ENCODE measurements around the gene KIAA1755. TPM values are rescaled to one million over a fixed set of nuclear protein-coding genes. Genes with fewer than 3 reads are reported as not detected.

KIAA1755 gene
- total and polyA plus RNA-seq, 5 donors from 2014 or later, result not detected

- Histone ChIP-seq H3K36me3 (ENCODE audit: control insufficient read depth, insufficient read depth, low read length) (no peaks in the 10 kb centered on the region), H3K4me1 (ENCODE audit: control insufficient read depth, insufficient read depth, low read length, poor library complexity, severe bottlenecking) (no peaks in the 10 kb centered on the region), H3K27me3 (ENCODE audit: control insufficient read depth, insufficient read depth, low read length) (peaks cover 2% of the 10 kb centered on the region), H3K4me3 (ENCODE audit: low read depth, low read length) (no peak overlapping the region), H3K9me3 (ENCODE audit: control insufficient read depth in 2 of 2, low read length in 2 of 2) (no peaks in the 10 kb centered on the region), H3K27ac (ENCODE audit: insufficient read depth, low read length, poor library complexity, severe bottlenecking) (no peak overlapping the region)
- Mint-ChIP-seq H3K4me3 (no peak overlapping the region), H3K36me3 (no peaks in the 10 kb centered on the region), H3K27me3 (peaks cover 5% of the 10 kb centered on the region), H3K27ac (no peak overlapping the region), H3K4me1 (no peaks in the 10 kb centered on the region), H3K9me3 (no peaks in the 10 kb centered on the region)
- ATAC-seq (ENCODE audit: low read depth in 2 of 2) (no peak), DNase-seq (no peak)
These were observed 83.3 kb downstream of the KIAA1755 start for GRCh38 chr20:38177201-38177600.

DNA sequence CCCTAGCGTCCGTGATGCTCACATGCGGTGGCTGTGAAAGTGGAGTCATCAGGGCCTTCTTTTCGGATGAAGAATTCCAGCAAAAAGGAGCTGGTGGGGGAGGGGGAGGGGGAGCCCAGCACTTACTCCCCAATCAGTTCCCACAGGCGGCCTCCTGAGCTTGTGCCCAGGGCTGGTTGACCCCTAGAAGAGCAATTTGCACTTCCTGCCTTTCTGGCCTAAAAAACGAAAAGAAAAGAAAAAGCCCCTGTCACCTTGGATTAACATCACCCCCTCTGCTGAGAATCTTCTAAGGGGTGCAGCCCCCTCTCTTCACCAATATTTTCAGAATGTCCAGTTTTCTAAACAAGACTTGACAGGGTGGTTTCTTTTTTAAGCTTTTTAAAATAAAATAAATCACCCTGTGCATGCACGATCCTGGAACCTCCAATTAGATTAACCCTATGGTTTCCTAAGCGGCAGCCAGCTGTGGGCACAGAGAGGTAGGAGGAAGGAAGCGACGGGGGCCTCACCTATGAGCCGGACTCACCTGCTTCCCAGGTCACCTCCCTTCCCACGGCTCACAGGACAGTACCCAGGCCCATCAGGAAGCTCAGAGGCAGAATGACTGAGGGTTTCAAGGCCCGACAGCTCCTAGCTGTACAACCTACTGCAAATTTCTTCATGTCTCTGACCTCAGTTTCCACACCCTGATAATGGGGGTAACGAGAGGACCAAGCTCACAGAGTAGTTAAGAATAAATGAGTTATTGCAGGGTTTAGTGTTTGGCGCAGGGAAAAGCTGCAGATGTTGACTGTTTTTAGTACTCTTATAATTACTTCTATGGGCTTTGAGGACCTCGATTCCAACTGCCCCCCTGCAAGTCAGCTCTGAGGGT lies 85.0 kb downstream of the KIAA1755 start:
- no peak for ATAC-seq (ENCODE audit: low read depth in 2 of 2)

DNA sequence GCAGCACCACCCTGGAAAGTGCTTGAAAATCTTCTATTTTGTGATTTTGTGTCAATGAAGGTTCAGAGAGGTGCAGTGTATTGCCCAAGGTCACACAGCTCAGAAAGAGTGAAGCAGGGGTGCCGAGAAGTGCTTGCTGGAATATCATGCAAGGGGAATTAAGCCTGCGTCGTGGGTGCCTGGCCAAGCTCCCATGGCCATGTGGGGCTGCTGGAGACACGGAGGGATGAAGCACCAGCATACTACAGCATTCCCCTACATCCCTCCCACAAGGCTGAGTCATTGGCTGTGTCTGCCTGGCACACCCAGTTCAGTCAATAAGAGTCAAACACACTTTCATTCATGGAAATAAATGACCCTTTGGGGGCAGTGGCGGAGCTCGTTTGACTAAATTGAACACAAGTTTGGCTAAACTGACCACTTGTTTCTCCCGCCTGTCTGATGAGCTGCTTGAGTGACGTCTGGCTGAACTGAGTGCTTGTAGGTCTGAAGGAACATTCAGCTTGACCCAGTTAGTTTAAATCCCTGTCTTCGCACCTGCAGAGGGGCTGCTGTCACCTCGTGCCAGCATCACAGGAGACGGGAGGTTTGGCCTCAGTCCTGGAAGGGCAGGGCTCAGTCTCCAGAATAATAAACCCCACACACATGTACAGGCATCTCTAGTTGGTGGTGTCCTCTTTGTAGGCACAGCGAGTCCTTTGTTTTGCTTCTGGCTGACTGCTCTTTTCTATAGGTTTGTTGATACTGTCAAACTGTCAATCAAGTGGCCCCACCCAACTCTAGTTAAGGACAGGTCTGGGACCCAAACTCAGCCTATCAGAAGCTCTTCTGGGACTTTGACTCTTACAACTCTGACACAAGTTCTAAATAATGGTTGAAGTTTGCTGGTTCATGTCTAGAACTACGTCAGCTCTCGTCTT lies 87.0 kb downstream of the KIAA1755 start:
- H3K4me3 Mint-ChIP-seq, result no peak overlapping the region
- H3K4me1 ChIP-seq (ENCODE audit: control insufficient read depth, insufficient read depth, low read length, poor library complexity, severe bottlenecking), result no peaks in the 10 kb centered on the region
- ATAC-seq (ENCODE audit: low read depth in 2 of 2), result no peak
- H3K27me3 ChIP-seq (ENCODE audit: control insufficient read depth, insufficient read depth, low read length), result no peaks in the 10 kb centered on the region
- no peak for DNase-seq
- no peak overlapping the region for H3K4me3 ChIP-seq (ENCODE audit: low read depth, low read length)
- H3K9me3 Mint-ChIP-seq, result no peaks in the 10 kb centered on the region
- no peaks in the 10 kb centered on the region for H3K9me3 ChIP-seq (ENCODE audit: control insufficient read depth in 2 of 2, low read length in 2 of 2)
- no peaks in the 10 kb centered on the region for H3K36me3 ChIP-seq (ENCODE audit: control insufficient read depth, insufficient read depth, low read length)
- H3K27ac ChIP-seq (ENCODE audit: insufficient read depth, low read length, poor library complexity, severe bottlenecking), result no peak overlapping the region
- peaks cover 0 to 3% (median 0%) of the 10 kb centered on the region in 4 donors for H3K4me1 Mint-ChIP-seq
- peaks cover 5% of the 10 kb centered on the region for H3K27me3 Mint-ChIP-seq
- no peak overlapping the region for H3K27ac Mint-ChIP-seq
- no peaks in the 10 kb centered on the region for H3K36me3 Mint-ChIP-seq

More for the DNA sequence above, 85.0 kb downstream of the KIAA1755 start:
- H3K36me3 Mint-ChIP-seq, result no peaks in the 10 kb centered on the region
- no peak for DNase-seq
- no peak overlapping the region for H3K4me3 Mint-ChIP-seq
- Histone ChIP-seq H3K27ac (ENCODE audit: insufficient read depth, low read length, poor library complexity, severe bottlenecking) (no peak overlapping the region), H3K27me3 (ENCODE audit: control insufficient read depth, insufficient read depth, low read length) (no peaks in the 10 kb centered on the region), H3K4me1 (ENCODE audit: control insufficient read depth, insufficient read depth, low read length, poor library complexity, severe bottlenecking) (no peaks in the 10 kb centered on the region), H3K36me3 (ENCODE audit: control insufficient read depth, insufficient read depth, low read length) (no peaks in the 10 kb centered on the region), H3K9me3 (ENCODE audit: control insufficient read depth in 2 of 2, low read length in 2 of 2) (no peaks in the 10 kb centered on the region), H3K4me3 (ENCODE audit: low read depth, low read length) (no peak overlapping the region)
- H3K27ac Mint-ChIP-seq, result no peak overlapping the region
- no peaks in the 10 kb centered on the region for H3K9me3 Mint-ChIP-seq
- H3K4me1 Mint-ChIP-seq, result no peaks in the 10 kb centered on the region
- peaks cover 5% of the 10 kb centered on the region for H3K27me3 Mint-ChIP-seq

- Histone ChIP-seq H3K36me3 (ENCODE audit: control insufficient read depth, insufficient read depth, low read length) (no peaks in the 10 kb centered on the region), H3K27me3 (ENCODE audit: control insufficient read depth, insufficient read depth, low read length) (no peaks in the 10 kb centered on the region), H3K4me3 (ENCODE audit: low read depth, low read length) (no peak overlapping the region), H3K4me1 (ENCODE audit: control insufficient read depth, insufficient read depth, low read length, poor library complexity, severe bottlenecking) (no peaks in the 10 kb centered on the region), H3K9me3 (ENCODE audit: control insufficient read depth in 2 of 2, low read length in 2 of 2) (no peaks in the 10 kb centered on the region), H3K27ac (ENCODE audit: insufficient read depth, low read length, poor library complexity, severe bottlenecking) (no peak overlapping the region)
- H3K4me1 Mint-ChIP-seq, result peaks cover 0 to 3% (median 0%) of the 10 kb centered on the region in 4 donors
- H3K27ac Mint-ChIP-seq, result no peak overlapping the region
- ATAC-seq (ENCODE audit: low read depth in 2 of 2) (no peak), DNase-seq (no peak)
- H3K36me3 Mint-ChIP-seq, result no peaks in the 10 kb centered on the region
- no peaks in the 10 kb centered on the region for H3K9me3 Mint-ChIP-seq
- H3K27me3 Mint-ChIP-seq, result peaks cover 5% of the 10 kb centered on the region
- H3K4me3 Mint-ChIP-seq, result no peak overlapping the region
These were observed 88.1 kb downstream of the KIAA1755 start for GRCh38 chr20:38172408-38172807.

- no peak for ATAC-seq (ENCODE audit: low read depth in 2 of 2)
- H3K36me3 Mint-ChIP-seq, result no peaks in the 10 kb centered on the region
These were observed 88.9 kb downstream of the KIAA1755 start for GRCh38 chr20:38171675-38172043.

DNA sequence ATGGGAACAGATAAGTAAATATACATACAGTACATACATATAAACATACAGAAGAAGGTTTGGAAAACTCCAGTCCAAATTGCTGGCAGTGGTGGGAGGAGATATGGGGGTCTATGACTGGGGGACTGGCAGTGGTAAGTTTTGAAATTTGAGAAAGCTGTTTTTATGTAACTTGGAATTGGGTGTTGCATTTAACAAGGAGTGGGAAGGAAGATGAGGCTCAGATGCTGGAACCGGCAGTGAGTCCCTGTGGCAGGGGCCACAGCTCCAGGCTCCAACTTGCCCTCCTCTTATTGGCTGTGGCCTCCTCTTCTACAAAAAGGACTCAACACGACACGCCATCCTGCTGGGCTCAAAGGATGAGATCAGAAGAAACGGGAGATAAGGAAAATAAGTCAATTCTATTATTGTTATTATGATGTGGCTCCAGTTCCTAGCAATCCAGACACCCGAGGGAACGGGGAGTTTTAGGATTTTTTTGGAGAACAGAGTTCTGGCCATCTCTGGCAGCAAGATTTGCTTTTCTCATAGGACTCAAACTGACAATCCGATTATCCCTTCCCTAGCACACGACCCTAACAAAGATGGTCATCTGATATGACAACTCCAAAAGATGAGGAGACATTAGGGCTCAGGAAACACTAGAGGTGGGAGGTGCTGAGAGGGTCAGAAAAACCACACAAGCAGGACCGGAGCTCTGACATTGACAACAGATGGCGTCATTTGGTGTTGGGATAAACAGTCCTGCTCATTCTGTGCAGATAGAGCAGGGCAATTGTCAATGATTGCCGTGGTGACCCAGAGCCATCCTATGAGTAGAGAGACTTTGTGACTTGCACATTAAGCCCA lies 89.5 kb downstream of the KIAA1755 start:
- no peaks in the 10 kb centered on the region for H3K36me3 Mint-ChIP-seq
- H3K9me3 Mint-ChIP-seq, result no peaks in the 10 kb centered on the region
- peaks cover 9% of the 10 kb centered on the region for H3K27me3 Mint-ChIP-seq
- peaks cover 0 to 6% (median 0%) of the 10 kb centered on the region in 4 donors for H3K4me1 Mint-ChIP-seq
- H3K4me1 ChIP-seq (ENCODE audit: control insufficient read depth, insufficient read depth, low read length, poor library complexity, severe bottlenecking), result no peaks in the 10 kb centered on the region
- H3K4me3 ChIP-seq (ENCODE audit: low read depth, low read length), result no peak overlapping the region
- DNase-seq (no peak), ATAC-seq (ENCODE audit: low read depth in 2 of 2) (no peak)
- no peak overlapping the region for H3K27ac ChIP-seq (ENCODE audit: insufficient read depth, low read length, poor library complexity, severe bottlenecking)
- H3K27me3 ChIP-seq (ENCODE audit: control insufficient read depth, insufficient read depth, low read length), result no peaks in the 10 kb centered on the region
- no peak overlapping the region for H3K4me3 Mint-ChIP-seq
- no peak overlapping the region for H3K27ac Mint-ChIP-seq
- H3K36me3 ChIP-seq (ENCODE audit: control insufficient read depth, insufficient read depth, low read length), result no peaks in the 10 kb centered on the region
- no peaks in the 10 kb centered on the region for H3K9me3 ChIP-seq (ENCODE audit: control insufficient read depth in 2 of 2, low read length in 2 of 2)

More at GRCh38 chr20:38171675-38172043, 88.9 kb downstream of the KIAA1755 start:
- no peak overlapping the region for H3K27ac Mint-ChIP-seq
- no peak overlapping the region for H3K4me3 Mint-ChIP-seq
- Histone ChIP-seq H3K36me3 (ENCODE audit: control insufficient read depth, insufficient read depth, low read length) (no peaks in the 10 kb centered on the region), H3K4me3 (ENCODE audit: low read depth, low read length) (no peak overlapping the region), H3K9me3 (ENCODE audit: control insufficient read depth in 2 of 2, low read length in 2 of 2) (no peaks in the 10 kb centered on the region), H3K27me3 (ENCODE audit: control insufficient read depth, insufficient read depth, low read length) (no peaks in the 10 kb centered on the region), H3K27ac (ENCODE audit: insufficient read depth, low read length, poor library complexity, severe bottlenecking) (no peak overlapping the region), H3K4me1 (ENCODE audit: control insufficient read depth, insufficient read depth, low read length, poor library complexity, severe bottlenecking) (no peaks in the 10 kb centered on the region)
- no peaks in the 10 kb centered on the region for H3K9me3 Mint-ChIP-seq
- no peak for DNase-seq
- peaks cover 5% of the 10 kb centered on the region for H3K27me3 Mint-ChIP-seq
- peaks cover 0 to 3% (median 0%) of the 10 kb centered on the region in 4 donors for H3K4me1 Mint-ChIP-seq

DNA sequence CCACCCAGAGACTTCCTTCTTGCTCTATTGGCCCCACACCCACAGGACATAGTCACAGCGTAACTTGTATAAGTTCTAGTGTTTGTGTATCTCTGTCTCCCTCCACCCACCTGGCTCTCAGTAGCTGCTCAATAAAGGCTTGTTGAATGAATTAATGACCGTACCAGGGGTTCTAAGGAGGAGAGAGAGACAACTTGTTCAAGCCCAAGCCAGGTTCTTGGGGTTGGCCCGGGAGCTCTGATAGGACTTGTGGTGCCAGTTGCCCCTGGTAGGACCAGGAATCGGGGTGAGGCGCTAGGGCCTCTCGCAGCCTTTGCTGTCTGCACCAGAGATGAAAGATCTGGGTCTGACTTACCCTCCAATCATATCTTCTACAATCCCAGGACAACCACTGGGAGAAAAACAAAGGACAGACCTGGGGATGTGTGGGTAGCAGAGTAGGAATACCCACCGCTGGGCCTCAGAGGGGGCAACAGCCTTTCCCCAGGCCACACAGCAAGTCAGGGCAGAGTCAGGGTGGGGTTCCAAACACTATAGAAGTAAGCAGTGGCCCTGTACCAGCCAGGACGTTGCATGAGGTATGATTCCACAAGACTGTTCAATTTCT lies 90.2 kb downstream of the KIAA1755 start:
- H3K4me1 ChIP-seq (ENCODE audit: control insufficient read depth, insufficient read depth, low read length, poor library complexity, severe bottlenecking), result no peaks in the 10 kb centered on the region
- Mint-ChIP-seq H3K36me3 (no peaks in the 10 kb centered on the region), H3K4me3 (no peak overlapping the region), H3K27ac (no peak overlapping the region), H3K27me3 (peaks cover 9% of the 10 kb centered on the region), H3K4me1 (peaks cover 0 to 9% (median under 1%) of the 10 kb centered on the region in 4 donors), H3K9me3 (no peaks in the 10 kb centered on the region)
- no peaks in the 10 kb centered on the region for H3K27me3 ChIP-seq (ENCODE audit: control insufficient read depth, insufficient read depth, low read length)
- no peak for DNase-seq
- no peaks in the 10 kb centered on the region for H3K36me3 ChIP-seq (ENCODE audit: control insufficient read depth, insufficient read depth, low read length)
- H3K27ac ChIP-seq (ENCODE audit: insufficient read depth, low read length, poor library complexity, severe bottlenecking), result no peak overlapping the region
- ATAC-seq (ENCODE audit: low read depth in 2 of 2), result no peak
- no peaks in the 10 kb centered on the region for H3K9me3 ChIP-seq (ENCODE audit: control insufficient read depth in 2 of 2, low read length in 2 of 2)
- H3K4me3 ChIP-seq (ENCODE audit: low read depth, low read length), result no peak overlapping the region

Measured in CD4-positive, CD25-positive, alpha-beta regulatory T cell (primary cell).